IMR-90 (cell line): ENCODE measurements around the gene MYO3B. TPM values are rescaled to one million over a fixed set of nuclear protein-coding genes. Genes with fewer than 3 reads are reported as not detected.

Experiments used
- ATAC-seq: fragments of 200-7000 bp; cut with Tn5 transposase; 2 replicates; pipeline ENCODE4 v1.9.1; 2020; ENCODE audit warnings: low read depth, mild to moderate bottlenecking, moderate library complexity
- BruUV-seq: library from RNA; stranded (reverse); fragments of 400-500 nt; replicated peaks from 2 replicates; lab custom pipeline; 2021; lab: Mats Ljungman, UMichigan
- CTCF ChIA-PET: fragments of 300-600 bp; formaldehyde crosslinking; extraction: SDS; loops from one replicate; lab custom pipeline; 2021; ENCODE audit warnings: antibody characterized with exemption; lab: Yijun Ruan, JAX
- POLR2A ChIA-PET: fragments of 300-600 bp; sonication (Branson Sonifier 250); formaldehyde crosslinking; loops from one replicate; lab custom pipeline; 2022; ENCODE audit warnings: antibody characterized with exemption; ENCODE audit not compliant: unreplicated experiment; lab: Charles Lee
- DNase-seq: peaks from one replicate; pipeline ENCODE4 v3.0.0; 2013
- H2AFZ ChIP-seq: replicated peaks from 2 replicates; pipeline ENCODE3; 2013; ENCODE audit warnings: low read length, mild to moderate bottlenecking; ENCODE audit not compliant: poor library complexity
- H2AK5ac ChIP-seq: 2 replicates; pipeline ENCODE4 v1.6.1; 2013; ENCODE audit warnings: low read depth, low read length, inconsistent platforms
- H2AK9ac ChIP-seq: replicated peaks from 2 replicates; pipeline ENCODE3; 2013; ENCODE audit warnings: mild to moderate bottlenecking, low read depth, low read length, moderate library complexity; ENCODE audit not compliant: poor library complexity
- H2BK120ac ChIP-seq: 2 replicates; pipeline ENCODE4 v1.6.1; 2013; ENCODE audit warnings: low read depth, low read length, inconsistent platforms
- H2BK15ac ChIP-seq: 3 replicates; pipeline ENCODE4 v1.6.1; 2013; ENCODE audit warnings: low read depth, low read length, inconsistent platforms
- H2BK20ac ChIP-seq: 2 replicates; pipeline ENCODE4 v1.6.1; 2013; ENCODE audit warnings: low read depth, mild to moderate bottlenecking, inconsistent platforms, low read length, moderate library complexity
- H2BK5ac ChIP-seq: 2 replicates; pipeline ENCODE4 v1.6.1; 2013; ENCODE audit warnings: mild to moderate bottlenecking, low read depth, low read length, inconsistent platforms; ENCODE audit not compliant: poor library complexity, severe bottlenecking
- H3K14ac ChIP-seq: replicated peaks from 2 replicates; pipeline ENCODE4 v1.6.1; 2013; ENCODE audit warnings: low read depth, low read length, inconsistent platforms
- H3K18ac ChIP-seq: 2 replicates; pipeline ENCODE4 v1.6.1; 2013; ENCODE audit warnings: low read depth, low read length, control low read depth
- H3K23ac ChIP-seq: 2 replicates; pipeline ENCODE4 v1.6.1; 2013; ENCODE audit warnings: low read depth, low read length, inconsistent platforms
- H3K27ac ChIP-seq: 2 replicates; pipeline ENCODE4 v1.5.1; 2013; ENCODE audit warnings: mild to moderate bottlenecking, control low read depth, low read length; ENCODE audit not compliant: insufficient read depth
- H3K27me3 ChIP-seq: 2 replicates; pipeline ENCODE4 v1.6.1; 2013; ENCODE audit warnings: low read length; ENCODE audit not compliant: control insufficient read depth, insufficient read depth
- H3K36me3 ChIP-seq: 2 replicates; pipeline ENCODE4 v1.6.1; 2013; ENCODE audit warnings: low read length, mixed read lengths; ENCODE audit not compliant: control insufficient read depth, insufficient read depth
- H3K4ac ChIP-seq: 2 replicates; pipeline ENCODE4 v1.6.1; 2013; ENCODE audit warnings: low read depth, low read length, inconsistent platforms
- H3K4me1 ChIP-seq: 2 replicates; pipeline ENCODE4 v1.6.1; 2013; ENCODE audit warnings: low read length, mixed read lengths; ENCODE audit not compliant: control insufficient read depth, insufficient read depth
- H3K4me2 ChIP-seq: 2 replicates; pipeline ENCODE4 v1.6.1; 2013; ENCODE audit warnings: low read depth, mild to moderate bottlenecking, control low read depth, low read length, moderate library complexity
- H3K4me3 ChIP-seq: 2 replicates; pipeline ENCODE4 v1.5.1; 2013; ENCODE audit warnings: low read depth, mild to moderate bottlenecking, control low read depth, low read length, moderate library complexity; ENCODE audit not compliant: insufficient read depth
- H3K56ac ChIP-seq: 2 replicates; pipeline ENCODE4 v1.6.1; 2013; ENCODE audit warnings: low read length, inconsistent platforms; ENCODE audit not compliant: insufficient read depth; ENCODE audit errors: extremely low read depth
- H3K79me1 ChIP-seq, 2 experiments: 2 replicates each; pipeline ENCODE4 v1.6.1; 2013; ENCODE audit warnings: low read length in 2 of 2, inconsistent platforms in 1 of 2, low read depth in 1 of 2
- H3K9ac ChIP-seq: 2 replicates; pipeline ENCODE4 v1.6.1; 2013; ENCODE audit warnings: low read depth, low read length, control low read depth
- H3K9me1 ChIP-seq: 2 replicates; pipeline ENCODE4 v1.6.1; 2013; ENCODE audit warnings: low read length, inconsistent platforms; ENCODE audit not compliant: insufficient read depth
- H3K9me3 ChIP-seq: 2 replicates; pipeline ENCODE4 v1.6.1; 2013; ENCODE audit warnings: low read length; ENCODE audit not compliant: control insufficient read depth, insufficient read depth
- H4K20me1 ChIP-seq: 2 replicates; pipeline ENCODE4 v1.6.1; 2013; ENCODE audit warnings: low read length, inconsistent platforms; ENCODE audit not compliant: insufficient read depth
- H4K5ac ChIP-seq: 2 replicates; pipeline ENCODE4 v1.6.1; 2013; ENCODE audit warnings: mild to moderate bottlenecking, low read depth, low read length, control low read depth
- H4K8ac ChIP-seq, 2 experiments: 2 replicates each; pipeline ENCODE4 v1.6.1; 2013; ENCODE audit warnings: low read depth in 2 of 2, low read length in 2 of 2, control low read depth in 1 of 2, inconsistent platforms in 1 of 2
- H4K91ac ChIP-seq: 2 replicates; pipeline ENCODE4 v1.6.1; 2013; ENCODE audit warnings: low read depth, low read length, inconsistent platforms; ENCODE audit not compliant: insufficient read depth
- BHLHE40 ChIP-seq: fragments of 150-350 bp; IDR thresholded peaks from 2 replicates; pipeline ENCODE4 v1.6.1; 2016; ENCODE audit warnings: mild to moderate bottlenecking, low read depth, low read length
- CHD1 ChIP-seq: IDR thresholded peaks from 2 replicates; pipeline ENCODE4 v1.6.1; 2012; ENCODE audit warnings: low read depth, low read length, improper control_type of control experiment
- FOS ChIP-seq: fragments of 150-350 bp; IDR thresholded peaks from 2 replicates; pipeline ENCODE4 v1.6.1; 2016; ENCODE audit warnings: low read depth, low read length
- MAFK ChIP-seq: IDR thresholded peaks from 2 replicates; pipeline ENCODE4 v1.6.1; 2012; ENCODE audit warnings: low read depth, low read length, improper control_type of control experiment
- MAZ ChIP-seq: IDR thresholded peaks from 2 replicates; pipeline ENCODE4 v1.6.1; 2012; ENCODE audit warnings: low read depth, mild to moderate bottlenecking, low read length, improper control_type of control experiment, moderate library complexity, borderline replicate concordance
- MXI1 ChIP-seq: IDR thresholded peaks from 2 replicates; pipeline ENCODE4 v1.6.1; 2012; ENCODE audit warnings: low read depth, mild to moderate bottlenecking, low read length, moderate library complexity, borderline replicate concordance
- NFE2L2 ChIP-seq: fragments of 150-350 bp; IDR thresholded peaks from 2 replicates; pipeline ENCODE4 v1.6.1; 2016; ENCODE audit warnings: low read depth, mild to moderate bottlenecking, low read length
- POLR2A ChIP-seq: IDR thresholded peaks from 2 replicates; pipeline ENCODE4 v1.6.1; 2012; ENCODE audit warnings: mild to moderate bottlenecking, low read depth, low read length
- RAD21 ChIP-seq: IDR thresholded peaks from 2 replicates; pipeline ENCODE4 v1.6.1; 2012; ENCODE audit warnings: low read length, improper control_type of control experiment
- RFX5 ChIP-seq: IDR thresholded peaks from 2 replicates; pipeline ENCODE4 v1.8.0; 2012; ENCODE audit warnings: low read depth, mild to moderate bottlenecking, low read length, moderate library complexity
- SMC3 ChIP-seq: fragments of 150-350 bp; IDR thresholded peaks from 2 replicates; pipeline ENCODE4 v1.6.1; 2016; ENCODE audit warnings: low read depth, mild to moderate bottlenecking, antibody characterized with exemption, low read length, moderate library complexity
- WGBS, 2 experiments: methylation state at CpG; one replicate each; pipeline versions ENCODE4 v1.1.5 to v1.1.7; 2013; ENCODE audit warnings: missing lambda C conversion rate in 2 of 2; ENCODE audit not compliant: insufficient read length in 1 of 2; ENCODE audit errors: extremely low coverage in 2 of 2; 5-methylcytosine and 5-hydroxymethylcytosine counted together
- dilution Hi-C: fragments of 300-500 bp; cut with HindIII; formaldehyde crosslinking; loops from one replicate; pipeline ENCODE4 v1.14.3; 2018; ENCODE audit warnings: low sequenced_read_pairs; ENCODE audit not compliant: unreplicated experiment
- in situ Hi-C: fragments of 300-500 bp; cut with MboI; formaldehyde crosslinking; loops from 3 replicates; pipeline ENCODE4 v1.14.3; 2019; ENCODE audit warnings: low sequenced_read_pairs, inconsistent platforms, mixed read lengths
- intact Hi-C: fragments of 100-400 bp; cut with micrococcal nuclease; formaldehyde crosslinking; loops from 2 replicates; pipeline ENCODE4 v1.10.0; 2022
- polyA plus RNA-seq, 3 experiments: library from polyadenylated mRNA; depleted of rRNA; stranded (reverse); fragments of >200 nt; gene quantifications; 2 replicates each; pipeline ENCODE4 v1.2.3, GENCODE V29; 2012; ENCODE audit warnings: low replicate concordance in 1 of 3
- total RNA-seq: library from RNA; depleted of rRNA; stranded (reverse); fragments of >200 nt; gene quantifications from 2 replicates; pipeline ENCODE4 v1.2.3, GENCODE V29; 2012
- TF ChIP-seq, protein P1 (sequence below): fragments of 150-350 bp; IDR thresholded peaks from 2 replicates; pipeline ENCODE4 v1.6.1; 2017; ENCODE audit warnings: mild to moderate bottlenecking, antibody characterized with exemption, low read length, low read depth
- TF ChIP-seq, protein P2 (sequence below): fragments of 150-350 bp; IDR thresholded peaks from 2 replicates; pipeline ENCODE4 v1.6.1; 2016; ENCODE audit warnings: low read depth, mild to moderate bottlenecking, low read length, moderate library complexity, borderline replicate concordance

The MYO3B gene
- total and polyA plus RNA-seq, 2 of the 4 experiments (the other 2 are of a cell fraction), result 0.02 TPM; not detected in 1

DNA sequence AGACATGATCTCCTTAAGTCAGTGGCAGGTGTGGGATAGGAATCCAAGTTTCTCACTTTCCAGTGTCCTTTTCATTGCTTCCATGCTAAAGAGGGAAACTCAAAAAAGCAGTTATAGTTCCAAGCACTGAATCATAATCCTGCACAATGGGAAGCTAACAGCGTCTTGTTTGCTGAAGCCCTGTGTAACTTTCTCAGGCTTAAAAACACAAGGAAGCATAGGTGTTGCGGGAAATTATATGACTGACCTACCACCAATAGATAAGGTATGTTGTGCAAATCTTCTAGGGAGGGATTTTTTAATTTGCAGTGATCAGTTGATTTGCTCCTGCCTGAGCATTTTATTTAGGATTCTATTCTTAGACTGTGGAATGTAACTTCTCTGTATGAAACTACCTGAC, 250.9 kb downstream of the MYO3B start:
- no peak overlapping the region for H3K4ac ChIP-seq
- H3K14ac ChIP-seq, result no peak overlapping the region
- no peaks in the 10 kb centered on the region for H3K4me1 ChIP-seq
- no peak overlapping the region for H3K4me2 ChIP-seq
- intact Hi-C loops, result no loop called here
- no peaks in the 10 kb centered on the region for H3K27me3 ChIP-seq
- H2AK9ac ChIP-seq, result no peak overlapping the region
- DNase-seq (no peak), ATAC-seq (no peak)
- no peaks in the 10 kb centered on the region for H3K9me3 ChIP-seq
- H3K9ac ChIP-seq, result no peak overlapping the region
- H2AK5ac ChIP-seq, result no peak overlapping the region
- no TSS peak for BruUV-seq
- H2BK120ac ChIP-seq, result no peak overlapping the region
- dilution Hi-C loops, result no loop called here
- H4K20me1 ChIP-seq, result no peaks in the 10 kb centered on the region
- no peak overlapping the region for H4K5ac ChIP-seq
- WGBS, 2 experiments, result no CpG with 5 or more reads among the region's 2 CpGs
- no peaks in the 10 kb centered on the region for H3K9me1 ChIP-seq
- in situ Hi-C loops, result no loop called here
- no peak overlapping the region for H3K23ac ChIP-seq
- ChIA-PET POLR2A (no interaction called here), CTCF (no interaction called here)
- H3K79me1 ChIP-seq, result no peaks in the 10 kb centered on the region
- no peak overlapping the region for H2BK15ac ChIP-seq
- no peak overlapping the region for H2BK20ac ChIP-seq
- no peak overlapping the region for H2BK5ac ChIP-seq
- H4K8ac ChIP-seq, result no peak overlapping the region
- TF ChIP-seq MAZ (no peak), SMC3 (no peak), FOS (no peak), NFE2L2 (no peak), RFX5 (no peak), MXI1 (no peak), RAD21 (no peak), CHD1 (no peak), BHLHE40 (no peak), MAFK (no peak), POLR2A (no peak)
- TF ChIP-seq, protein P1, sequence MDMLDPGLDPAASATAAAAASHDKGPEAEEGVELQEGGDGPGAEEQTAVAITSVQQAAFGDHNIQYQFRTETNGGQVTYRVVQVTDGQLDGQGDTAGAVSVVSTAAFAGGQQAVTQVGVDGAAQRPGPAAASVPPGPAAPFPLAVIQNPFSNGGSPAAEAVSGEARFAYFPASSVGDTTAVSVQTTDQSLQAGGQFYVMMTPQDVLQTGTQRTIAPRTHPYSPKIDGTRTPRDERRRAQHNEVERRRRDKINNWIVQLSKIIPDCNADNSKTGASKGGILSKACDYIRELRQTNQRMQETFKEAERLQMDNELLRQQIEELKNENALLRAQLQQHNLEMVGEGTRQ, result no peak
- TF ChIP-seq, protein P2, sequence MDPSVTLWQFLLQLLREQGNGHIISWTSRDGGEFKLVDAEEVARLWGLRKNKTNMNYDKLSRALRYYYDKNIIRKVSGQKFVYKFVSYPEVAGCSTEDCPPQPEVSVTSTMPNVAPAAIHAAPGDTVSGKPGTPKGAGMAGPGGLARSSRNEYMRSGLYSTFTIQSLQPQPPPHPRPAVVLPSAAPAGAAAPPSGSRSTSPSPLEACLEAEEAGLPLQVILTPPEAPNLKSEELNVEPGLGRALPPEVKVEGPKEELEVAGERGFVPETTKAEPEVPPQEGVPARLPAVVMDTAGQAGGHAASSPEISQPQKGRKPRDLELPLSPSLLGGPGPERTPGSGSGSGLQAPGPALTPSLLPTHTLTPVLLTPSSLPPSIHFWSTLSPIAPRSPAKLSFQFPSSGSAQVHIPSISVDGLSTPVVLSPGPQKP, result no peak
- H3K27ac ChIP-seq, result no peak overlapping the region
- no peak overlapping the region for H3K18ac ChIP-seq
- H3K4me3 ChIP-seq, result no peak overlapping the region
- H3K56ac ChIP-seq, result no peak overlapping the region
- no peak overlapping the region for H4K91ac ChIP-seq
- no peaks in the 10 kb centered on the region for H3K36me3 ChIP-seq
- H2AFZ ChIP-seq, result no peak overlapping the region
